PC-3 (cell line): ENCODE data around the gene CCSER1. TPM values are rescaled to one million over a fixed set of nuclear protein-coding genes. Genes with fewer than 3 reads are reported as not detected.

Experiments
- ATAC-seq: fragments of 200-7000 bp; cut with Tn5 transposase; 2 replicates; pipeline ENCODE4 v1.9.1; 2020; ENCODE audit warnings: mild to moderate bottlenecking, moderate library complexity
- BruUV-seq: library from RNA; stranded (reverse); fragments of 400-500 nt; replicated peaks from 2 replicates; lab custom pipeline; 2021; lab: Mats Ljungman, UMichigan
- CTCF ChIA-PET: fragments of 300-600 bp; sonication (Branson Sonifier 250); formaldehyde crosslinking; loops from one replicate; lab custom pipeline; 2022; ENCODE audit warnings: antibody characterized with exemption; lab: Charles Lee
- POLR2A ChIA-PET: fragments of 300-600 bp; sonication (Branson Sonifier 250); formaldehyde crosslinking; loops from one replicate; lab custom pipeline; 2022; ENCODE audit warnings: antibody characterized with exemption; ENCODE audit not compliant: unreplicated experiment; lab: Charles Lee
- DNase-seq: peaks from one replicate; pipeline ENCODE4 v3.0.0-alpha.2; 2015
- H2AFZ ChIP-seq: fragments of 300-600 bp; sonication (generic); 2 replicates; pipeline ENCODE4 v1.6.0; 2016; ENCODE audit warnings: antibody characterized with exemption, low read length
- H3F3A ChIP-seq: fragments of 300-600 bp; sonication (generic); one replicate; pipeline ENCODE4 v1.6.0; 2017; ENCODE audit warnings: antibody characterized with exemption, low read length, control low read depth, mild to moderate bottlenecking; ENCODE audit not compliant: unreplicated experiment
- H3K27ac ChIP-seq: fragments of 300-600 bp; sonication (generic); 2 replicates; pipeline ENCODE4 v1.5.1; 2016; ENCODE audit warnings: mild to moderate bottlenecking, low read length
- H3K27me3 ChIP-seq: fragments of 300-600 bp; sonication (generic); 2 replicates; pipeline ENCODE4 v1.6.1; 2016; ENCODE audit warnings: low read length, mixed read lengths
- H3K36me3 ChIP-seq: fragments of 300-600 bp; sonication (generic); 2 replicates; pipeline ENCODE4 v1.6.1; 2016; ENCODE audit warnings: low read depth, mixed run types, low read length, mixed read lengths
- H3K4me1 ChIP-seq: fragments of 300-600 bp; sonication (generic); 2 replicates; pipeline ENCODE4 v1.5.1; 2016; ENCODE audit warnings: low read length; ENCODE audit not compliant: insufficient read depth
- H3K4me2 ChIP-seq: fragments of 300-600 bp; sonication (generic); 2 replicates; pipeline ENCODE4 v1.6.0; 2016; ENCODE audit warnings: low read length
- H3K4me3 ChIP-seq: fragments of 300-600 bp; sonication (generic); 2 replicates; pipeline ENCODE4 v1.5.1; 2016; ENCODE audit warnings: mild to moderate bottlenecking, low read length, mixed read lengths
- H3K79me2 ChIP-seq: fragments of 300-600 bp; sonication (generic); 2 replicates; pipeline ENCODE4 v1.6.1; 2017; ENCODE audit warnings: low read length, mixed read lengths
- H3K9ac ChIP-seq: fragments of 300-600 bp; sonication (generic); 2 replicates; pipeline ENCODE4 v1.6.0; 2016; ENCODE audit warnings: mild to moderate bottlenecking, low read length
- H3K9me2 ChIP-seq: fragments of 300-600 bp; sonication (generic); replicated peaks from 2 replicates; pipeline ENCODE4 v1.6.1; 2016; ENCODE audit warnings: mixed run types, low read length, mixed read lengths
- H3K9me3 ChIP-seq: fragments of 300-600 bp; sonication (generic); 2 replicates; pipeline ENCODE4 v1.6.1; 2016; ENCODE audit warnings: low read length, mixed read lengths
- H4K20me1 ChIP-seq: fragments of 300-600 bp; sonication (generic); 2 replicates; pipeline ENCODE4 v1.6.1; 2016; ENCODE audit warnings: low read length, mixed read lengths
- CTCF ChIP-seq: fragments of 300-600 bp; sonication (generic); conservative IDR thresholded peaks from 2 replicates; pipeline ENCODE4 v1.5.1; 2017; ENCODE audit warnings: antibody characterized with exemption, low read depth, mild to moderate bottlenecking, low read length
- EZH2 ChIP-seq: fragments of 300-600 bp; sonication (generic); IDR thresholded peaks from one replicate; pipeline ENCODE4 v1.6.1; 2017; ENCODE audit warnings: antibody characterized with exemption, mild to moderate bottlenecking, low read length; ENCODE audit not compliant: unreplicated experiment
- EZH2phosphoT487 ChIP-seq: fragments of 300-600 bp; sonication (generic); IDR thresholded peaks from 2 replicates; pipeline ENCODE4 v1.6.1; 2018; ENCODE audit warnings: mild to moderate bottlenecking, antibody characterized with exemption, low read length, borderline replicate concordance
- intact Hi-C: fragments of 100-400 bp; cut with micrococcal nuclease; formaldehyde crosslinking; loops from 2 replicates; pipeline ENCODE4 v1.9.0; 2023
- total RNA-seq: library from RNA; depleted of rRNA; stranded (reverse); fragments of >200 nt; gene quantifications from 2 replicates; pipeline ENCODE4 v1.2.3, GENCODE V29; 2014

The CCSER1 gene
- total RNA-seq, 1 experiment from 2014 or later = 6.0 TPM

GRCh38 chr4:90190525-90190924 is 63.3 kb downstream of the CCSER1 start:
- CTCF ChIA-PET = no interaction called here
- intact Hi-C loops = no loop called here
- no peaks in the 10 kb centered on the region for H3K36me3 ChIP-seq
- H3K27ac ChIP-seq = no peak overlapping the region
- no TSS peak for BruUV-seq
- no peaks in the 10 kb centered on the region for H3F3A ChIP-seq
- H3K4me1 ChIP-seq = no peaks in the 10 kb centered on the region
- no peaks in the 10 kb centered on the region for H3K79me2 ChIP-seq
- no peak overlapping the region for H3K4me2 ChIP-seq
- H4K20me1 ChIP-seq = no peaks in the 10 kb centered on the region
- POLR2A ChIA-PET = no interaction called here
- no peaks in the 10 kb centered on the region for H3K9me3 ChIP-seq
- H3K4me3 ChIP-seq = no peak overlapping the region
- no peak for DNase-seq
- no peak for ATAC-seq
- H2AFZ ChIP-seq = no peak overlapping the region
- TF ChIP-seq EZH2phosphoT487 (no peak), CTCF (no peak), EZH2 (no peak)
- no peaks in the 10 kb centered on the region for H3K9me2 ChIP-seq
- H3K27me3 ChIP-seq = no peaks in the 10 kb centered on the region
- H3K9ac ChIP-seq = no peak overlapping the region

- Histone ChIP-seq H3K4me1 (no peaks in the 10 kb centered on the region), H3K79me2 (no peaks in the 10 kb centered on the region), H3K27ac (no peak overlapping the region), H3K4me2 (no peak overlapping the region), H3K9me3 (no peaks in the 10 kb centered on the region), H3K36me3 (no peaks in the 10 kb centered on the region), H3K27me3 (no peaks in the 10 kb centered on the region), H3K4me3 (no peak overlapping the region), H3K9ac (no peak overlapping the region), H3F3A (no peaks in the 10 kb centered on the region), H3K9me2 (no peaks in the 10 kb centered on the region), H2AFZ (no peak overlapping the region), H4K20me1 (no peaks in the 10 kb centered on the region)
- POLR2A ChIA-PET = no interaction called here
- no TSS peak for BruUV-seq
- intact Hi-C loops = no loop called here
- CTCF ChIA-PET = no interaction called here
- no peak for ATAC-seq
- no peak for TF ChIP-seq CTCF
- TF ChIP-seq EZH2phosphoT487 = no peak
- no peak for TF ChIP-seq EZH2
- no peak for DNase-seq
Measured at GRCh38 chr4:90198086-90198847, 71.1 kb downstream of the CCSER1 start.

GRCh38 chr4:90207887-90208454 is 80.8 kb downstream of the CCSER1 start:
- H3K4me2 ChIP-seq = no peak overlapping the region
- H3K36me3 ChIP-seq = no peaks in the 10 kb centered on the region
- H3K4me3 ChIP-seq = no peak overlapping the region
- H3K79me2 ChIP-seq = no peaks in the 10 kb centered on the region
- no peak overlapping the region for H2AFZ ChIP-seq
- H3K9me2 ChIP-seq = no peaks in the 10 kb centered on the region
- H3K9me3 ChIP-seq = no peaks in the 10 kb centered on the region
- TF ChIP-seq CTCF (no peak), EZH2phosphoT487 (no peak), EZH2 (no peak)
- no peak overlapping the region for H3K27ac ChIP-seq
- DNase-seq (no peak), ATAC-seq (no peak)
- H4K20me1 ChIP-seq = no peaks in the 10 kb centered on the region
- no peaks in the 10 kb centered on the region for H3F3A ChIP-seq
- no peak overlapping the region for H3K9ac ChIP-seq
- BruUV-seq = no TSS peak
- CTCF ChIA-PET = no interaction called here
- peaks cover 25% of the 10 kb centered on the region for H3K4me1 ChIP-seq
- H3K27me3 ChIP-seq = no peaks in the 10 kb centered on the region
- POLR2A ChIA-PET = no interaction called here
- intact Hi-C loops = no loop called here
